SK-N-MC (cell line): Measurements from ENCODE around the gene POLR3A.

Experiments used
- EZH2 ChIP-seq: fragments of 200-600 bp; sonication (generic); IDR thresholded peaks from one replicate; pipeline ENCODE4 v1.6.1; 2017; ENCODE audit warnings: antibody characterized with exemption
- POLR2AphosphoS5 ChIP-seq: IDR thresholded peaks from 2 replicates; pipeline ENCODE4 v1.6.1; 2012; ENCODE audit warnings: mild to moderate bottlenecking, low read depth, low read length, borderline replicate concordance

GRCh38 chr10:77974396-77975074 lies 54.8 kb downstream of the POLR3A start:
- TF ChIP-seq POLR2AphosphoS5 = no peak
- no peak for TF ChIP-seq EZH2
